ENCODE data around the gene FAM114A2.

Gene FAM114A2

GRCh38 chr5:153981905-153982605 is 56.7 kb downstream of the FAM114A2 start:
- no peak for DNase-seq

- DNase-seq = peak; percentile 51
Observed at GRCh38 chr5:153979028-153979783, 59.5 kb downstream of the FAM114A2 start.

- DNase-seq = no peak
Observed at GRCh38 chr5:153974813-153975163, 63.9 kb downstream of the FAM114A2 start.

GRCh38 chr5:153974131-153974812 is 64.4 kb downstream of the FAM114A2 start:
- peak; percentile 87 for DNase-seq

- DNase-seq = no peak
Observed at GRCh38 chr5:153972240-153972639, 66.5 kb downstream of the FAM114A2 start.

- DNase-seq = no peak
Observed at GRCh38 chr5:153970496-153970895, 68.2 kb downstream of the FAM114A2 start.

- DNase-seq = peak; percentile 79
Observed at GRCh38 chr5:153969563-153969895, 69.2 kb downstream of the FAM114A2 start.

GRCh38 chr5:153968761-153969562 is 69.7 kb downstream of the FAM114A2 start:
- DNase-seq = no peak

- DNase-seq = peak; percentile 82
Observed at GRCh38 chr5:153964880-153965645, 73.6 kb downstream of the FAM114A2 start.

GRCh38 chr5:153964191-153964879 is 74.4 kb downstream of the FAM114A2 start:
- no peak for DNase-seq

- peak; percentile 69 for DNase-seq
Observed at GRCh38 chr5:153960269-153961215, 78.2 kb downstream of the FAM114A2 start.

GRCh38 chr5:153959134-153959957 is 79.4 kb downstream of the FAM114A2 start:
- no peak for DNase-seq

GRCh38 chr5:153957205-153957604 is 81.5 kb downstream of the FAM114A2 start:
- DNase-seq = no peak

GRCh38 chr5:153953411-153953810 is 85.3 kb downstream of the FAM114A2 start:
- no peak for DNase-seq

GRCh38 chr5:153952893-153953292 is 85.8 kb downstream of the FAM114A2 start:
- DNase-seq = no peak

GRCh38 chr5:153952057-153952456 is 86.7 kb downstream of the FAM114A2 start:
- no peak for DNase-seq

GRCh38 chr5:153941265-153941664 is 97.4 kb downstream of the FAM114A2 start:
- no peak for DNase-seq

Data from hematopoietic multipotent progenitor cell treated with erythropoietin and hydrocortisone succinate and interleukin-3 and kit ligand, for 6 days (in vitro differentiated cells).